ENCODE results near the gene MIDN.
A peak's percentile ranks its signal among the peaks of the same experiment; 100 is the strongest.

Gene MIDN

GRCh38 chr19:1226522-1227303 lies 21.7 kb upstream of the MIDN start:
- no peak overlapping the region for H3K18ac ChIP-seq (ENCODE audit: low read length)
- H3K4ac ChIP-seq (ENCODE audit: low read depth, low read length) = no peak overlapping the region
- no peak overlapping the region for H3K9ac ChIP-seq (ENCODE audit: low read length)
- no peak overlapping the region for H3K4me3 ChIP-seq (ENCODE audit: low read length)
- H3K56ac ChIP-seq (ENCODE audit: low read length) = no peak overlapping the region
- H2BK15ac ChIP-seq (replicated peaks; ENCODE audit: low read depth) = no peak overlapping the region
- H4K5ac ChIP-seq (ENCODE audit: low read length) = no peak overlapping the region
- H2BK5ac ChIP-seq (ENCODE audit: low read length) = no peak overlapping the region
- no peak overlapping the region for H2AK5ac ChIP-seq (ENCODE audit: low read length)
- H3K79me1 ChIP-seq (ENCODE audit: low read length) = no peaks in the 10 kb centered on the region
- no peaks in the 10 kb centered on the region for H3K36me3 ChIP-seq (ENCODE audit: control insufficient read depth, insufficient read depth, low read length)
- WGBS (ENCODE audit: extremely low coverage, insufficient coverage, low lambda C conversion rate) = no CpG with 5 or more reads among the region's 50 CpGs
- no peak overlapping the region for H3K4me2 ChIP-seq (ENCODE audit: low read length)
- H3K27ac ChIP-seq (ENCODE audit: low read depth, low read length) = no peak overlapping the region
- no peak overlapping the region for H2BK120ac ChIP-seq (ENCODE audit: low read depth, low read length)
- no peaks in the 10 kb centered on the region for H3K4me1 ChIP-seq (ENCODE audit: control insufficient read depth, low read depth, low read length)
- no peak overlapping the region for H3K23ac ChIP-seq (ENCODE audit: low read length)
- DNase-seq = no peak
- no peaks in the 10 kb centered on the region for H3K27me3 ChIP-seq (ENCODE audit: insufficient read depth, low read length, poor library complexity)
- no peaks in the 10 kb centered on the region for H3K79me2 ChIP-seq (ENCODE audit: control insufficient read depth, insufficient read depth, low read length)
- no peak overlapping the region for H4K8ac ChIP-seq (ENCODE audit: low read depth, low read length)

GRCh38 chr19:1227304-1228054 lies 20.9 kb upstream of the MIDN start:
- no peak overlapping the region for H3K23ac ChIP-seq (ENCODE audit: low read length)
- H2AK5ac ChIP-seq (ENCODE audit: low read length) = no peak overlapping the region
- no peak overlapping the region for H4K8ac ChIP-seq (ENCODE audit: low read depth, low read length)
- no peak overlapping the region for H3K27ac ChIP-seq (ENCODE audit: low read depth, low read length)
- H3K56ac ChIP-seq (ENCODE audit: low read length) = no peak overlapping the region
- no peak overlapping the region for H3K9ac ChIP-seq (ENCODE audit: low read length)
- H2BK15ac ChIP-seq (replicated peaks; ENCODE audit: low read depth) = no peak overlapping the region
- no peak overlapping the region for H3K4ac ChIP-seq (ENCODE audit: low read depth, low read length)
- no peak overlapping the region for H2BK5ac ChIP-seq (ENCODE audit: low read length)
- no peak overlapping the region for H4K5ac ChIP-seq (ENCODE audit: low read length)
- H3K4me3 ChIP-seq (ENCODE audit: low read length) = no peak overlapping the region
- DNase-seq = no peak
- no CpG with 5 or more reads among the region's 56 CpGs for WGBS (ENCODE audit: extremely low coverage, insufficient coverage, low lambda C conversion rate)
- no peaks in the 10 kb centered on the region for H3K27me3 ChIP-seq (ENCODE audit: insufficient read depth, low read length, poor library complexity)
- no peak overlapping the region for H2BK120ac ChIP-seq (ENCODE audit: low read depth, low read length)
- no peaks in the 10 kb centered on the region for H3K79me1 ChIP-seq (ENCODE audit: low read length)
- no peak overlapping the region for H3K4me2 ChIP-seq (ENCODE audit: low read length)
- H3K18ac ChIP-seq (ENCODE audit: low read length) = no peak overlapping the region
- no peaks in the 10 kb centered on the region for H3K36me3 ChIP-seq (ENCODE audit: control insufficient read depth, insufficient read depth, low read length)
- H3K79me2 ChIP-seq (ENCODE audit: control insufficient read depth, insufficient read depth, low read length) = no peaks in the 10 kb centered on the region
- no peaks in the 10 kb centered on the region for H3K4me1 ChIP-seq (ENCODE audit: control insufficient read depth, low read depth, low read length)

GRCh38 chr19:1228161-1228957 lies 20.0 kb upstream of the MIDN start:
- Histone ChIP-seq H2BK5ac (ENCODE audit: low read length) (no peak overlapping the region), H3K4me3 (ENCODE audit: low read length) (no peak overlapping the region), H3K23ac (ENCODE audit: low read length) (no peak overlapping the region), H3K27me3 (ENCODE audit: insufficient read depth, low read length, poor library complexity) (no peaks in the 10 kb centered on the region), H3K27ac (ENCODE audit: low read depth, low read length) (no peak overlapping the region), H3K79me1 (ENCODE audit: low read length) (no peaks in the 10 kb centered on the region), H2AK5ac (ENCODE audit: low read length) (no peak overlapping the region), H3K56ac (ENCODE audit: low read length) (no peak overlapping the region), H3K4me1 (ENCODE audit: control insufficient read depth, low read depth, low read length) (no peaks in the 10 kb centered on the region), H3K36me3 (ENCODE audit: control insufficient read depth, insufficient read depth, low read length) (no peaks in the 10 kb centered on the region), H4K8ac (ENCODE audit: low read depth, low read length) (no peak overlapping the region), H2BK120ac (ENCODE audit: low read depth, low read length) (no peak overlapping the region), H4K5ac (ENCODE audit: low read length) (no peak overlapping the region), H3K4ac (ENCODE audit: low read depth, low read length) (no peak overlapping the region), H3K4me2 (ENCODE audit: low read length) (no peak overlapping the region), H3K18ac (ENCODE audit: low read length) (no peak overlapping the region), H3K79me2 (ENCODE audit: control insufficient read depth, insufficient read depth, low read length) (no peaks in the 10 kb centered on the region), H2BK15ac (replicated peaks; ENCODE audit: low read depth) (no peak overlapping the region), H3K9ac (ENCODE audit: low read length) (no peak overlapping the region)
- no peak for DNase-seq
- WGBS (ENCODE audit: extremely low coverage, insufficient coverage, low lambda C conversion rate) = no CpG with 5 or more reads among the region's 100 CpGs

DNA sequence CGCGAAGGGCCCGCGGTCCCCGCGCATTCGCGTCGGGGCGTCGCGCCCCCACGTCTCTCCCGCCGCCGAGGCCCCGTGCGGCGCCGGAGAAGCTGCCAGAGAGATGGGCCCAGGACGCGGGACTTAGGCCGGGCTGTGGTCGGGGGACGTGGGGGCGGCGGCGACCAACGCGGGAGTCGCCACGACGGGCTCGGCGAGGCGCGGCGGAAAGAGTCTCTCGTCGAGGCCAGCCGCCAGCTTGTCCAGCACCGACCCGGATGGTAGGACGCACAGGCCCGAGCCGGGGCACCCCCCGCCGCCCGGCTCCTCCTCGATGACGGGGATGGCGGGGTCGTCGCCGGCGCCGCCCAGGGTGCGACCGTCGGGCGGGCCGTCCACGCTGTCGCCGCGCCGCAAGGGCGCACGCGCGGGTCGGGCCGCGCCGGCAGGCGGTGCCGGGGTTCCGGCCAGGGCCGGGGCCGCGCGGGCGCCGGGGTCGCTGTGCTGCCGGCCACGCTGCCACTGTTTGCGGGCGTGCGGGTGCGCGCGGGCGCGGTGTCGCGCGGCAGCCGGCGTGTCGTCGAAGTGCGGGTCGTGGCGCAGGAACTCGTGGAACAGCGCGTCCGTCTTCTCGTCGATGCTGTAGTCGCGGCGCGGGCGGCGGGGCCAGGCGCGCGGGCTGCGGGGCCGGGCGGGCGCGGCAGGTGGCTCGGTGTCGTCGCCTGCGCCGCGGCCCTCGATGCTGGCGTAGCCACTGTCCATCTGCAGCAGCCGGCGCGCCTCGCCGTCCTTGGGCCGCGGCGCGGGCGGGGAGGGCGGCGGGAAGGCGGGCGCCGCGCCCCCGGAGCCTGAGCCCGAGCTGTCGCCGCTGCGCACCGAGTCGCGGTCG lies 19.1 kb upstream of the MIDN start:
- Histone ChIP-seq H3K23ac (ENCODE audit: low read length) (no peak overlapping the region), H3K79me2 (ENCODE audit: control insufficient read depth, insufficient read depth, low read length) (no peaks in the 10 kb centered on the region), H2BK5ac (ENCODE audit: low read length) (no peak overlapping the region), H3K27me3 (ENCODE audit: insufficient read depth, low read length, poor library complexity) (no peaks in the 10 kb centered on the region), H3K4me2 (ENCODE audit: low read length) (no peak overlapping the region), H3K18ac (ENCODE audit: low read length) (no peak overlapping the region), H3K4me1 (ENCODE audit: control insufficient read depth, low read depth, low read length) (no peaks in the 10 kb centered on the region), H3K9ac (ENCODE audit: low read length) (no peak overlapping the region), H3K79me1 (ENCODE audit: low read length) (no peaks in the 10 kb centered on the region), H2BK120ac (ENCODE audit: low read depth, low read length) (no peak overlapping the region), H2AK5ac (ENCODE audit: low read length) (no peak overlapping the region), H4K5ac (ENCODE audit: low read length) (no peak overlapping the region), H4K8ac (ENCODE audit: low read depth, low read length) (no peak overlapping the region), H3K4ac (ENCODE audit: low read depth, low read length) (no peak overlapping the region), H3K56ac (ENCODE audit: low read length) (no peak overlapping the region), H2BK15ac (replicated peaks; ENCODE audit: low read depth) (no peak overlapping the region), H3K36me3 (ENCODE audit: control insufficient read depth, insufficient read depth, low read length) (no peaks in the 10 kb centered on the region), H3K27ac (ENCODE audit: low read depth, low read length) (no peak overlapping the region), H3K4me3 (ENCODE audit: low read length) (no peak overlapping the region)
- no peak for DNase-seq
- no CpG with 5 or more reads among the region's 158 CpGs for WGBS (ENCODE audit: extremely low coverage, insufficient coverage, low lambda C conversion rate)

GRCh38 chr19:1229924-1230782 lies 18.2 kb upstream of the MIDN start:
- WGBS (ENCODE audit: extremely low coverage, insufficient coverage, low lambda C conversion rate) = no CpG with 5 or more reads among the region's 61 CpGs
- H3K4me3 ChIP-seq (ENCODE audit: low read length) = no peak overlapping the region
- H3K18ac ChIP-seq (ENCODE audit: low read length) = no peak overlapping the region
- no peaks in the 10 kb centered on the region for H3K4me1 ChIP-seq (ENCODE audit: control insufficient read depth, low read depth, low read length)
- H4K5ac ChIP-seq (ENCODE audit: low read length) = no peak overlapping the region
- H3K9ac ChIP-seq (ENCODE audit: low read length) = no peak overlapping the region
- no peak overlapping the region for H2AK5ac ChIP-seq (ENCODE audit: low read length)
- H3K56ac ChIP-seq (ENCODE audit: low read length) = no peak overlapping the region
- no peaks in the 10 kb centered on the region for H3K36me3 ChIP-seq (ENCODE audit: control insufficient read depth, insufficient read depth, low read length)
- no peak overlapping the region for H2BK5ac ChIP-seq (ENCODE audit: low read length)
- H3K23ac ChIP-seq (ENCODE audit: low read length) = no peak overlapping the region
- no peak overlapping the region for H4K8ac ChIP-seq (ENCODE audit: low read depth, low read length)
- H3K79me2 ChIP-seq (ENCODE audit: control insufficient read depth, insufficient read depth, low read length) = no peaks in the 10 kb centered on the region
- no peak for DNase-seq
- no peak overlapping the region for H2BK120ac ChIP-seq (ENCODE audit: low read depth, low read length)
- no peak overlapping the region for H3K4ac ChIP-seq (ENCODE audit: low read depth, low read length)
- H2BK15ac ChIP-seq (replicated peaks; ENCODE audit: low read depth) = no peak overlapping the region
- H3K27me3 ChIP-seq (ENCODE audit: insufficient read depth, low read length, poor library complexity) = no peaks in the 10 kb centered on the region
- H3K27ac ChIP-seq (ENCODE audit: low read depth, low read length) = peak overlapping the region; percentile 3
- H3K4me2 ChIP-seq (ENCODE audit: low read length) = no peak overlapping the region
- H3K79me1 ChIP-seq (ENCODE audit: low read length) = no peaks in the 10 kb centered on the region

Measured in mesendoderm (in vitro differentiated cells).